PFSK-1 (cell line): ENCODE results near the gene LIMS2.

Source experiments
- FOXP2 ChIP-seq: optimal IDR thresholded peaks from 2 replicates; pipeline ENCODE3; 2011; ENCODE audit warnings: borderline replicate concordance, control low read depth, inconsistent platforms; ENCODE audit not compliant: insufficient read depth; ENCODE audit errors: extremely low read length, extremely low read depth
- POLR2AphosphoS5 ChIP-seq: IDR thresholded peaks from 2 replicates; pipeline ENCODE4 v1.6.1; 2012; ENCODE audit warnings: low read depth, mild to moderate bottlenecking, control low read depth, low read length, moderate library complexity
- SIN3A ChIP-seq: IDR thresholded peaks from 2 replicates; pipeline ENCODE4 v1.6.1; 2012; ENCODE audit warnings: mild to moderate bottlenecking, low read length, moderate library complexity, borderline replicate concordance; ENCODE audit not compliant: insufficient read depth
- TAF1 ChIP-seq: IDR thresholded peaks from 2 replicates; pipeline ENCODE4 v1.6.1; 2012; ENCODE audit warnings: low read length, control low read depth, borderline replicate concordance; ENCODE audit not compliant: insufficient read depth
- TF ChIP-seq, protein P1 (sequence below), 2 experiments: IDR thresholded peaks; 2 replicates each; pipeline versions ENCODE4 v1.6.1 to v1.8.0; 2011 to 2012; ENCODE audit warnings: low read depth in 2 of 2, low read length in 2 of 2, control low read depth in 1 of 2, inconsistent platforms in 1 of 2, mild to moderate bottlenecking in 1 of 2, moderate library complexity in 1 of 2; ENCODE audit not compliant: insufficient read depth in 1 of 2

DNA sequence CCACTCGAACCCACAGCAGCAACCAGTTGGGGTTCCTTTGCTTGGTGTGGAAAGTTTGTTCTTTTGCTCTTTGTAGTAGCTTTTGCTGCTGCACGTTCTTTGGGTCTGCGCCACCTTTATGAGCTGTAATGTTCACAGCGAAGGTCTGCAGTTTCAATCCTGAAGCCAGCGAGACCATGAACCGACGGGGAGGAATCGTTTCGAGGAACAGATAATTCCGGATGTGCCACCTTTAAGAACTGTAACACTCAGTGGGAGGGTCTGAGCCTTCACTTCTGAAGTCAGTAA, 15.1 kb downstream of the LIMS2 start:
- TF ChIP-seq SIN3A, result no peak
- TF ChIP-seq, protein P1, sequence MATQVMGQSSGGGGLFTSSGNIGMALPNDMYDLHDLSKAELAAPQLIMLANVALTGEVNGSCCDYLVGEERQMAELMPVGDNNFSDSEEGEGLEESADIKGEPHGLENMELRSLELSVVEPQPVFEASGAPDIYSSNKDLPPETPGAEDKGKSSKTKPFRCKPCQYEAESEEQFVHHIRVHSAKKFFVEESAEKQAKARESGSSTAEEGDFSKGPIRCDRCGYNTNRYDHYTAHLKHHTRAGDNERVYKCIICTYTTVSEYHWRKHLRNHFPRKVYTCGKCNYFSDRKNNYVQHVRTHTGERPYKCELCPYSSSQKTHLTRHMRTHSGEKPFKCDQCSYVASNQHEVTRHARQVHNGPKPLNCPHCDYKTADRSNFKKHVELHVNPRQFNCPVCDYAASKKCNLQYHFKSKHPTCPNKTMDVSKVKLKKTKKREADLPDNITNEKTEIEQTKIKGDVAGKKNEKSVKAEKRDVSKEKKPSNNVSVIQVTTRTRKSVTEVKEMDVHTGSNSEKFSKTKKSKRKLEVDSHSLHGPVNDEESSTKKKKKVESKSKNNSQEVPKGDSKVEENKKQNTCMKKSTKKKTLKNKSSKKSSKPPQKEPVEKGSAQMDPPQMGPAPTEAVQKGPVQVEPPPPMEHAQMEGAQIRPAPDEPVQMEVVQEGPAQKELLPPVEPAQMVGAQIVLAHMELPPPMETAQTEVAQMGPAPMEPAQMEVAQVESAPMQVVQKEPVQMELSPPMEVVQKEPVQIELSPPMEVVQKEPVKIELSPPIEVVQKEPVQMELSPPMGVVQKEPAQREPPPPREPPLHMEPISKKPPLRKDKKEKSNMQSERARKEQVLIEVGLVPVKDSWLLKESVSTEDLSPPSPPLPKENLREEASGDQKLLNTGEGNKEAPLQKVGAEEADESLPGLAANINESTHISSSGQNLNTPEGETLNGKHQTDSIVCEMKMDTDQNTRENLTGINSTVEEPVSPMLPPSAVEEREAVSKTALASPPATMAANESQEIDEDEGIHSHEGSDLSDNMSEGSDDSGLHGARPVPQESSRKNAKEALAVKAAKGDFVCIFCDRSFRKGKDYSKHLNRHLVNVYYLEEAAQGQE (IDR thresholded peaks at IDR 0.05; ENCODE audit: insufficient read depth in 1 of 2, low read depth in 2 of 2, low read length in 2 of 2), result no peak
- no peak for TF ChIP-seq POLR2AphosphoS5
- TF ChIP-seq TAF1, result no peak
- no peak for TF ChIP-seq FOXP2
